HepG2 (cell line): Measurements from ENCODE around the gene MAP3K3. TPM values are rescaled to one million over a fixed set of nuclear protein-coding genes. Genes with fewer than 3 reads are reported as not detected.

ENCODE experiments used
- ATAC-seq: fragments of 200-7000 bp; cut with Tn5 transposase; 3 replicates; pipeline ENCODE4 v1.9.1; 2020; ENCODE audit warnings: mild to moderate bottlenecking, moderate library complexity
- BruUV-seq: library from RNA; stranded (reverse); fragments of 400-500 nt; replicated peaks from 2 replicates; lab custom pipeline; 2021; lab: Mats Ljungman, UMichigan
- CTCF ChIA-PET: fragments of 300-600 bp; formaldehyde crosslinking; extraction: SDS; loops from one replicate; lab custom pipeline; 2021; ENCODE audit warnings: low total read pairs, inconsistent platforms, low intra/inter-chr PET ratio; lab: Yijun Ruan, JAX
- POLR2A ChIA-PET: fragments of 350-600 bp; sonication (Branson Sonifier 250); formaldehyde crosslinking; loops from one replicate; lab custom pipeline; 2020; ENCODE audit warnings: antibody characterized with exemption, inconsistent platforms; lab: Yijun Ruan, JAX
- DNase-seq: peaks from one replicate; pipeline ENCODE4 v3.0.0-alpha.2; 2015; ENCODE audit warnings: low spot score
- FAIRE-seq: peaks from 3 replicates; lab custom pipeline; 2011; peaks lifted over from hg19 to GRCh38; lab: Jason Lieb, UNC
- H2AFZ ChIP-seq: one replicate; pipeline ENCODE4 v1.6.1; 2011; ENCODE audit warnings: low read length, inconsistent platforms
- H3K27ac ChIP-seq: fragments of 300-600 bp; 3 replicates; pipeline ENCODE4 v1.8.0; 2011; ENCODE audit warnings: mixed run types, mild to moderate bottlenecking, mixed read lengths, low read length, inconsistent platforms; ENCODE audit not compliant: insufficient read depth; ENCODE audit errors: extremely low read length
- H3K27me3 ChIP-seq, 2 experiments: fragments of 200-600 bp in 1 of 2; 2 replicates in 1 of 2; 3 replicates in 1 of 2; pipeline versions ENCODE4 v1.6.0 to v1.8.0; 2011; ENCODE audit warnings: low read length in 2 of 2, mild to moderate bottlenecking in 2 of 2, moderate library complexity in 2 of 2, inconsistent platforms in 1 of 2; ENCODE audit not compliant: insufficient read depth in 2 of 2, control insufficient read depth in 1 of 2
- H3K36me3 ChIP-seq, 2 experiments: fragments of 200-600 bp in 1 of 2; replicated peaks in 1 of 2; 2 replicates in 1 of 2; 3 replicates in 1 of 2; pipeline versions ENCODE4 v1.5.1 to v1.8.0; 2011; ENCODE audit warnings: low read length in 2 of 2, inconsistent platforms in 1 of 2; ENCODE audit not compliant: insufficient read depth in 2 of 2, control insufficient read depth in 1 of 2
- H3K4me1 ChIP-seq: 2 replicates; pipeline ENCODE4 v1.5.1; 2012; ENCODE audit warnings: low read length, inconsistent platforms; ENCODE audit not compliant: insufficient read depth
- H3K4me2 ChIP-seq: 2 replicates; pipeline ENCODE4 v1.6.0; 2011; ENCODE audit warnings: low read depth, low read length, inconsistent platforms
- H3K4me3 ChIP-seq, 3 experiments: fragments of 200-600 bp in 1 of 3; sonication (generic), shearing (Covaris generic) in 1 of 3; replicated peaks in 1 of 3; 2 replicates each; pipeline ENCODE4 v1.5.1; 2011 to 2016; ENCODE audit warnings: low read length in 3 of 3, inconsistent platforms in 2 of 3, low read depth in 2 of 3, mild to moderate bottlenecking in 2 of 3, control low read depth in 1 of 3, mixed read lengths in 1 of 3; ENCODE audit not compliant: insufficient read depth in 1 of 3
- H3K79me2 ChIP-seq: one replicate; pipeline ENCODE4 v1.6.1; 2011; ENCODE audit warnings: low read length, inconsistent platforms; ENCODE audit not compliant: insufficient read depth
- H3K9ac ChIP-seq: 2 replicates; pipeline ENCODE4 v1.6.0; 2011; ENCODE audit warnings: mild to moderate bottlenecking, low read depth, low read length, inconsistent platforms; ENCODE audit not compliant: insufficient read depth
- H3K9me3 ChIP-seq: 2 replicates; pipeline ENCODE4 v1.5.1; 2012; ENCODE audit warnings: mild to moderate bottlenecking, low read length
- H4K20me1 ChIP-seq: 2 replicates; pipeline ENCODE4 v1.6.0; 2011; ENCODE audit warnings: inconsistent platforms, mild to moderate bottlenecking, low read length, moderate library complexity; ENCODE audit not compliant: insufficient read depth
- PAXIP1 ChIP-seq: sonication (generic); formaldehyde crosslinking; conservative IDR thresholded peaks from 2 replicates; pipeline ENCODE4 v1.4.0; 2020; ENCODE audit warnings: mild to moderate bottlenecking, missing genetic modification reagents, moderate library complexity
- ZNF121 ChIP-seq: sonication (generic); formaldehyde crosslinking; IDR thresholded peaks from 2 replicates; pipeline ENCODE4 v1.5.0; 2020; ENCODE audit warnings: mild to moderate bottlenecking, missing genetic modification reagents
- ZNF263 ChIP-seq: sonication (generic); formaldehyde crosslinking; IDR thresholded peaks from 2 replicates; pipeline ENCODE4 v1.4.0; 2020; ENCODE audit warnings: missing genetic modification reagents
- ZNF276 ChIP-seq: sonication (generic); formaldehyde crosslinking; IDR thresholded peaks from 2 replicates; pipeline ENCODE4 v1.4.0; 2020; ENCODE audit warnings: mild to moderate bottlenecking, low read depth, missing genetic modification reagents
- ZNF619 ChIP-seq: sonication (generic); formaldehyde crosslinking; IDR thresholded peaks from 2 replicates; pipeline ENCODE4 v1.4.0; 2020; ENCODE audit warnings: mild to moderate bottlenecking, missing genetic modification reagents
- WGBS: methylation state at CpG from one replicate; pipeline ENCODE4 v1.1.6; 2017; ENCODE audit warnings: low lambda C conversion rate; 5-methylcytosine and 5-hydroxymethylcytosine counted together
- in situ Hi-C: cut with HindIII; loops from 2 replicates; pipeline ENCODE4 v1.10.0; 2017; ENCODE audit warnings: low pct_unique_long_range_greater_than_20kb; ENCODE audit not compliant: extremely low pct_ligation_motif_present
- intact Hi-C: fragments of 100-400 bp; cut with micrococcal nuclease; formaldehyde crosslinking; loops from one replicate; pipeline ENCODE4 v1.10.0; 2022; ENCODE audit not compliant: unreplicated experiment
- polyA plus RNA-seq, 8 experiments: library from polyadenylated mRNA; depleted of rRNA in 3 of 8; stranded (reverse) in 7 of 8; unstranded in 1 of 8; fragments of >200 nt; fragmentation: Illumina TruSeq in 4 of 8; extraction: Trizol in 4 of 8; gene quantifications; 2 replicates each; pipeline versions ENCODE4 v1.2.1 to v1.2.3, GENCODE V29; 2011 to 2016; ENCODE audit warnings: low read depth in 4 of 8, missing spikeins in 1 of 8, mixed read lengths in 1 of 8; ENCODE audit not compliant: insufficient read depth in 1 of 8
- total RNA-seq, 5 experiments: library from RNA; depleted of rRNA; stranded (reverse); fragments of >200 nt; fragmentation: Illumina TruSeq; extraction: Trizol; gene quantifications; 2 replicates each; pipeline ENCODE4 v1.2.3, GENCODE V29; 2016; ENCODE audit warnings: low read depth in 1 of 5
- TF ChIP-seq, protein P1 (sequence below): sonication (generic); formaldehyde crosslinking; conservative IDR thresholded peaks from 2 replicates; pipeline ENCODE4 v1.8.0; 2022; ENCODE audit warnings: mild to moderate bottlenecking, moderate library complexity, missing genetic modification reagents

The MAP3K3 gene
- total and polyA plus RNA-seq, 2 of the 13 experiments (the other 11 are each of a cell fraction or from before 2014, with no cell fraction given) = 17.7 to 21.8 TPM

GRCh38 chr17:63639125-63639524, 16.9 kb downstream of the MAP3K3 start (continued):
- TF ChIP-seq, protein P1, sequence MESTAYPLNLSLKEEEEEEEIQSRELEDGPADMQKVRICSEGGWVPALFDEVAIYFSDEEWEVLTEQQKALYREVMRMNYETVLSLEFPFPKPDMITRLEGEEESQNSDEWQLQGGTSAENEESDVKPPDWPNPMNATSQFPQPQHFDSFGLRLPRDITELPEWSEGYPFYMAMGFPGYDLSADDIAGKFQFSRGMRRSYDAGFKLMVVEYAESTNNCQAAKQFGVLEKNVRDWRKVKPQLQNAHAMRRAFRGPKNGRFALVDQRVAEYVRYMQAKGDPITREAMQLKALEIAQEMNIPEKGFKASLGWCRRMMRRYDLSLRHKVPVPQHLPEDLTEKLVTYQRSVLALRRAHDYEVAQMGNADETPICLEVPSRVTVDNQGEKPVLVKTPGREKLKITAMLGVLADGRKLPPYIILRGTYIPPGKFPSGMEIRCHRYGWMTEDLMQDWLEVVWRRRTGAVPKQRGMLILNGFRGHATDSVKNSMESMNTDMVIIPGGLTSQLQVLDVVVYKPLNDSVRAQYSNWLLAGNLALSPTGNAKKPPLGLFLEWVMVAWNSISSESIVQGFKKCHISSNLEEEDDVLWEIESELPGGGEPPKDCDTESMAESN (CRISPR knock-in tag) = no peak
- TF ChIP-seq ZNF263 (no peak), ZNF619 (CRISPR knock-in tag) (no peak), PAXIP1 (peak; percentile 82)

- no peak for FAIRE-seq
- H3K27me3 ChIP-seq = no peaks in the 10 kb centered on the region
- ATAC-seq = no peak
- no peaks in the 10 kb centered on the region for H4K20me1 ChIP-seq
- H3K4me1 ChIP-seq = peaks cover 14% of the 10 kb centered on the region
- no peak for DNase-seq
- H3K79me2 ChIP-seq = no peaks in the 10 kb centered on the region
- no peak overlapping the region for H2AFZ ChIP-seq
- ChIA-PET CTCF (no interaction called here), POLR2A (no interaction called here)
- H3K36me3 ChIP-seq = peaks cover 8 to 18% of the 10 kb centered on the region in 2 experiments
- over 99% methylated on average over 4 of the region's 4 CpGs for WGBS
- intact Hi-C loops = no loop called here
- in situ Hi-C loops = no loop called here
- no peaks in the 10 kb centered on the region for H3K9me3 ChIP-seq
- H3K4me3 ChIP-seq = no peak overlapping the region
- H3K27ac ChIP-seq = no peak overlapping the region
- H3K9ac ChIP-seq = no peak overlapping the region
- no peak overlapping the region for H3K4me2 ChIP-seq
- BruUV-seq = no TSS peak
- TF ChIP-seq ZNF276 (CRISPR knock-in tag) (no peak), ZNF121 (peak; percentile 85)
Measured at GRCh38 chr17:63640038-63640437, 17.8 kb downstream of the MAP3K3 start.
